ENCODE results near the gene PKP3. TPM values are rescaled to one million over a fixed set of nuclear protein-coding genes. Genes with fewer than 3 reads are reported as not detected.

PKP3 gene
- total and polyA plus RNA-seq, 9 of the 15 experiments (the other 6 are each of a cell fraction or from before 2014, with no cell fraction given), result 0.11 to 110 (median 30.7) TPM

- Histone ChIP-seq H3K27ac (ENCODE audit: extremely low read depth, low read depth, low read length) (no peak overlapping the region), H3K9me1 (ENCODE audit: control insufficient read depth, insufficient read depth, low read length) (no peaks in the 10 kb centered on the region), H4K20me1 (replicated peaks; ENCODE audit: control insufficient read depth, insufficient read depth, low read length) (no peaks in the 10 kb centered on the region), H3K36me3 (ENCODE audit: control insufficient read depth, insufficient read depth, low read length) (no peaks in the 10 kb centered on the region), H3K79me2 (ENCODE audit: control insufficient read depth, insufficient read depth, low read length) (no peaks in the 10 kb centered on the region), H3K4me3 (no peak overlapping the region), H3K9me3 (replicated peaks; ENCODE audit: control insufficient read depth, insufficient read depth, low read depth, low read length) (no peaks in the 10 kb centered on the region), H3K4me1 (replicated peaks in 1 of 2; ENCODE audit: control insufficient read depth in 2 of 2, insufficient read depth in 2 of 2, low read length in 2 of 2) (peaks cover 0 to 39% of the 10 kb centered on the region in 2 experiments; a peak in 2 of 5 replicates), H2AFZ (ENCODE audit: low read depth, low read length) (no peak overlapping the region), H3K4me2 (ENCODE audit: insufficient read depth, low read length) (no peak overlapping the region), H3K9ac (ENCODE audit: insufficient read depth in 1 of 2, low read depth in 2 of 2, low read length in 2 of 2) (no peak overlapping the region), H3K27me3 (ENCODE audit: control insufficient read depth in 2 of 2, insufficient read depth in 2 of 2, low read length in 2 of 2) (no peaks in the 10 kb centered on the region)
- 68% methylated on average over 9 of the region's 13 CpGs for WGBS (ENCODE audit: insufficient coverage, low coverage, missing lambda C conversion rate)
- CTCF ChIA-PET (ENCODE audit: low intra/inter-chr PET ratio), result no interaction called here
- BruUV-seq (replicated peaks), result no TSS peak
- no peak for ATAC-seq
- POLR2A ChIA-PET, result interaction anchor here (0.6 kb wide), 2 partner anchors 232 to 233 kb away, joined by 3 to 4 read pairs; no protein-coding TSS in a partner anchor
- no peak for DNase-seq (ENCODE audit: extremely low read depth in 1 of 4, low spot score in 3 of 4)
- in situ Hi-C loops (cut with MboI), result no loop called here
- intact Hi-C loops (cut with micrococcal nuclease), result no loop called here
- TF ChIP-seq RBM14 (IDR thresholded peaks at IDR 0.05; ENCODE audit: borderline replicate concordance, insufficient read depth, low read depth, low read length), result no peak
- TF ChIP-seq SREBF1 (IDR thresholded peaks at IDR 0.05; ENCODE audit: borderline replicate concordance, low read depth, low read length), result no peak
- no peak for TF ChIP-seq MTA2 (IDR thresholded peaks at IDR 0.05; ENCODE audit: low read depth)
- TF ChIP-seq RUNX1 (IDR thresholded peaks at IDR 0.05; ENCODE audit: low read depth), result no peak
- no peak for TF ChIP-seq XRCC5 (IDR thresholded peaks at IDR 0.05; ENCODE audit: low read depth, low read length)
- no peak for TF ChIP-seq RFX5 (IDR thresholded peaks at IDR 0.05; ENCODE audit: low read depth, low read length)
- TF ChIP-seq, protein P1, sequence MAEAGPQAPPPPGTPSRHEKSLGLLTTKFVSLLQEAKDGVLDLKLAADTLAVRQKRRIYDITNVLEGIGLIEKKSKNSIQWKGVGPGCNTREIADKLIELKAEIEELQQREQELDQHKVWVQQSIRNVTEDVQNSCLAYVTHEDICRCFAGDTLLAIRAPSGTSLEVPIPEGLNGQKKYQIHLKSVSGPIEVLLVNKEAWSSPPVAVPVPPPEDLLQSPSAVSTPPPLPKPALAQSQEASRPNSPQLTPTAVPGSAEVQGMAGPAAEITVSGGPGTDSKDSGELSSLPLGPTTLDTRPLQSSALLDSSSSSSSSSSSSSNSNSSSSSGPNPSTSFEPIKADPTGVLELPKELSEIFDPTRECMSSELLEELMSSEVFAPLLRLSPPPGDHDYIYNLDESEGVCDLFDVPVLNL (CRISPR knock-in tag; IDR thresholded peaks at IDR 0.05; ENCODE audit: low read depth), result no peak
- TF ChIP-seq, protein P2, sequence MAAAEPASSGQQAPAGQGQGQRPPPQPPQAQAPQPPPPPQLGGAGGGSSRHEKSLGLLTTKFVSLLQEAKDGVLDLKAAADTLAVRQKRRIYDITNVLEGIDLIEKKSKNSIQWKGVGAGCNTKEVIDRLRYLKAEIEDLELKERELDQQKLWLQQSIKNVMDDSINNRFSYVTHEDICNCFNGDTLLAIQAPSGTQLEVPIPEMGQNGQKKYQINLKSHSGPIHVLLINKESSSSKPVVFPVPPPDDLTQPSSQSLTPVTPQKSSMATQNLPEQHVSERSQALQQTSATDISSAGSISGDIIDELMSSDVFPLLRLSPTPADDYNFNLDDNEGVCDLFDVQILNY (CRISPR knock-in tag; IDR thresholded peaks at IDR 0.05), result no peak
- FAIRE-seq, result no peak
Measured at GRCh38 chr11:431921-432320, 37.9 kb downstream of the PKP3 start.

Data from K562 (cell line).